Stimulated activated naive CD8-positive, alpha-beta T cell treated with anti-CD3 and anti-CD28 coated beads, Interleukin-15, Interleukin-2, amounts not matched to agents 100 U/mL and 50 U/mL, for 24 hours (primary cell): ENCODE results near the gene RPS27L.

Experiments
- ATAC-seq: fragments of 150-1000 bp; cut with Tn5 transposase; one replicate; pipeline ENCODE4 v1.10.0; 2021
- DNase-seq: peaks from one replicate; pipeline ENCODE4 v3.0.0; 2021

RPS27L gene

GRCh38 chr15:63157118-63157843 lies at the start of gene RPS27L:
Gene RPS27L, minus strand, starts transcription at chr15:63157477. Its CDS starts 72 bp downstream, at chr15:63157405.
- peak; percentile 99 for ATAC-seq

GRCh38 chr15:63206079-63206478 lies 48.8 kb upstream of the RPS27L start:
- no peak for DNase-seq
- ATAC-seq = no peak

More at GRCh38 chr15:63157118-63157843, at the start of gene RPS27L:
- DNase-seq = peak; percentile 88

GRCh38 chr15:63203451-63204090 lies 46.3 kb upstream of the RPS27L start:
- ATAC-seq (peak; percentile 89), DNase-seq (peak; percentile 55)

- ATAC-seq (no peak), DNase-seq (no peak)
These were observed 45.6 kb upstream of the RPS27L start for GRCh38 chr15:63202861-63203260.

GRCh38 chr15:63200464-63201249 lies 43.4 kb upstream of the RPS27L start:
- ATAC-seq = no peak

GRCh38 chr15:63198371-63199250 lies 41.3 kb upstream of the RPS27L start:
- DNase-seq (no peak), ATAC-seq (no peak)

More at GRCh38 chr15:63200464-63201249, 43.4 kb upstream of the RPS27L start:
- no peak for DNase-seq

- no peak for DNase-seq
- no peak for ATAC-seq
These were observed 40.3 kb upstream of the RPS27L start for GRCh38 chr15:63197626-63198025.

GRCh38 chr15:63196842-63197241 lies 39.6 kb upstream of the RPS27L start:
- DNase-seq (no peak), ATAC-seq (no peak)

- ATAC-seq = no peak
- DNase-seq = no peak
These were observed 38.3 kb upstream of the RPS27L start for GRCh38 chr15:63195569-63196015.

- ATAC-seq = no peak
- DNase-seq = no peak
These were observed 37.7 kb upstream of the RPS27L start for GRCh38 chr15:63194880-63195568.

- DNase-seq (no peak), ATAC-seq (no peak)
These were observed 37.0 kb upstream of the RPS27L start for GRCh38 chr15:63194302-63194701.

- ATAC-seq (peak; percentile 1), DNase-seq (peak; percentile 25)
These were observed 35.4 kb upstream of the RPS27L start for GRCh38 chr15:63192619-63193206.

- peak; percentile 36 for DNase-seq
- ATAC-seq = peak; percentile 54
These were observed 34.8 kb upstream of the RPS27L start for GRCh38 chr15:63191895-63192618.

- DNase-seq = no peak
- ATAC-seq = no peak
These were observed 33.7 kb upstream of the RPS27L start for GRCh38 chr15:63190769-63191649.

GRCh38 chr15:63189941-63190768 lies 32.9 kb upstream of the RPS27L start:
- ATAC-seq = no peak
- no peak for DNase-seq

- ATAC-seq = peak; percentile 90
- peak; percentile 100 for DNase-seq
These were observed 31.9 kb upstream of the RPS27L start, which contains the start of gene RAB8B for GRCh38 chr15:63188926-63189871. Gene RAB8B, plus strand, starts transcription at chr15:63189606. Its CDS starts 19 bp downstream, at chr15:63189625.
